Neuronal stem cell (in vitro differentiated cells): Measurements from ENCODE around the gene TEX38.

Source experiments
- DNase-seq: peaks from one replicate; pipeline ENCODE4 v3.0.0-alpha.2; 2013; ENCODE audit warnings: low spot score
- H2AFZ ChIP-seq: one replicate; pipeline ENCODE4 v1.6.1; 2013; ENCODE audit warnings: mild to moderate bottlenecking, low read length, inconsistent platforms
- H2AK5ac ChIP-seq: 2 replicates; pipeline ENCODE4 v1.6.1; 2013; ENCODE audit warnings: low read depth, mild to moderate bottlenecking, inconsistent platforms, low read length, moderate library complexity, mixed read lengths
- H2BK120ac ChIP-seq: 2 replicates; pipeline ENCODE4 v1.6.1; 2013; ENCODE audit warnings: low read depth, mild to moderate bottlenecking, inconsistent platforms, low read length, moderate library complexity, mixed read lengths
- H2BK12ac ChIP-seq: one replicate; pipeline ENCODE4 v1.6.1; 2013; ENCODE audit warnings: low read length, inconsistent platforms
- H2BK15ac ChIP-seq: 2 replicates; pipeline ENCODE4 v1.6.1; 2013; ENCODE audit warnings: mild to moderate bottlenecking, low read length, inconsistent platforms, mixed read lengths
- H2BK5ac ChIP-seq: one replicate; pipeline ENCODE4 v1.6.1; 2013; ENCODE audit warnings: inconsistent platforms, mild to moderate bottlenecking, low read length, moderate library complexity
- H3K14ac ChIP-seq: one replicate; pipeline ENCODE4 v1.6.1; 2013; ENCODE audit warnings: low read length, inconsistent platforms
- H3K18ac ChIP-seq: 2 replicates; pipeline ENCODE4 v1.6.1; 2013; ENCODE audit warnings: low read length, inconsistent platforms
- H3K23ac ChIP-seq: 2 replicates; pipeline ENCODE4 v1.6.1; 2013; ENCODE audit warnings: low read depth, mild to moderate bottlenecking, mixed read lengths, low read length, inconsistent platforms; ENCODE audit not compliant: poor library complexity
- H3K27ac ChIP-seq: replicated peaks from 3 replicates; pipeline ENCODE4 v1.5.1; 2013; ENCODE audit warnings: low read length, inconsistent platforms
- H3K27me3 ChIP-seq, 3 experiments: 2 replicates each; pipeline ENCODE4 v1.6.1; 2013; ENCODE audit warnings: low read length in 3 of 3, mild to moderate bottlenecking in 2 of 3, inconsistent platforms in 1 of 3, low read depth in 1 of 3, mixed read lengths in 1 of 3, moderate library complexity in 1 of 3; ENCODE audit not compliant: control insufficient read depth in 3 of 3, insufficient read depth in 3 of 3
- H3K36me3 ChIP-seq, 2 donors: replicated peaks in 1 of 2; 2 replicates each; pipeline ENCODE4 v1.6.1; 2013; ENCODE audit warnings: low read length in 2 of 2; ENCODE audit not compliant: control insufficient read depth in 2 of 2, insufficient read depth in 2 of 2
- H3K4ac ChIP-seq: 2 replicates; pipeline ENCODE4 v1.6.1; 2013; ENCODE audit warnings: inconsistent platforms, mild to moderate bottlenecking, low read length, moderate library complexity
- H3K4me1 ChIP-seq, 2 donors: 1 replicate in 1 of 2; 2 replicates in 1 of 2; pipeline ENCODE4 v1.6.1; 2013; ENCODE audit warnings: low read length in 2 of 2, low read depth in 1 of 2; ENCODE audit not compliant: control insufficient read depth in 2 of 2, insufficient read depth in 1 of 2
- H3K4me2 ChIP-seq: one replicate; pipeline ENCODE4 v1.6.1; 2013; ENCODE audit warnings: mild to moderate bottlenecking, low read length, inconsistent platforms; ENCODE audit not compliant: insufficient read depth, poor library complexity, severe bottlenecking
- H3K4me3 ChIP-seq, 2 donors: 2 replicates each; pipeline ENCODE4 v1.5.1; 2013; ENCODE audit warnings: low read length in 2 of 2, mild to moderate bottlenecking in 2 of 2, inconsistent platforms in 1 of 2, moderate library complexity in 1 of 2
- H3K79me1 ChIP-seq: one replicate; pipeline ENCODE4 v1.6.1; 2013; ENCODE audit warnings: low read depth, mild to moderate bottlenecking, inconsistent platforms, low read length, moderate library complexity
- H3K9ac ChIP-seq: one replicate; pipeline ENCODE4 v1.6.1; 2013; ENCODE audit warnings: mild to moderate bottlenecking, low read depth, low read length, inconsistent platforms; ENCODE audit not compliant: poor library complexity
- H3K9me3 ChIP-seq, 2 donors: replicated peaks in 1 of 2; 2 replicates each; pipeline versions ENCODE3 to v1.6.1; 2013; ENCODE audit warnings: low read length in 2 of 2, mild to moderate bottlenecking in 2 of 2, inconsistent platforms in 1 of 2, low read depth in 1 of 2, mixed read lengths in 1 of 2, moderate library complexity in 1 of 2; ENCODE audit not compliant: control insufficient read depth in 2 of 2, insufficient read depth in 1 of 2
- H4K8ac ChIP-seq: one replicate; pipeline ENCODE4 v1.6.1; 2013; ENCODE audit warnings: low read depth, mild to moderate bottlenecking, inconsistent platforms, low read length, moderate library complexity
- H4K91ac ChIP-seq: one replicate; pipeline ENCODE4 v1.6.1; 2013; ENCODE audit warnings: low read length, low read depth, mild to moderate bottlenecking, inconsistent platforms; ENCODE audit not compliant: poor library complexity
- WGBS, 2 donors: extraction: QIAGEN DNeasy Blood & Tissue Kit; methylation state at CpG; one replicate each; pipeline ENCODE4 v1.1.7; 2013; ENCODE audit warnings: missing lambda C conversion rate in 2 of 2, mixed read lengths in 1 of 2; ENCODE audit not compliant: insufficient read length in 2 of 2, insufficient replicate concordance in 1 of 2; ENCODE audit errors: extremely low coverage in 2 of 2; 5-methylcytosine and 5-hydroxymethylcytosine counted together

The TEX38 gene

GRCh38 chr1:46673749-46674182, 2.1 kb downstream of the TEX38 start:
- no peak overlapping the region for H3K27ac ChIP-seq
- no peak overlapping the region for H2BK5ac ChIP-seq
- H3K4me1 ChIP-seq: peaks cover 0 to 11% of the 10 kb centered on the region in 2 donors
- no peak overlapping the region for H3K14ac ChIP-seq
- no peak overlapping the region for H2BK15ac ChIP-seq
- H3K9me3 ChIP-seq: no peaks in the 10 kb centered on the region
- H4K8ac ChIP-seq: no peak overlapping the region
- H3K23ac ChIP-seq: no peak overlapping the region
- H3K18ac ChIP-seq: no peak overlapping the region
- H3K36me3 ChIP-seq: peaks cover 2 to 51% of the 10 kb centered on the region in 2 donors
- WGBS, 2 donors: no CpG with 5 or more reads among the region's 4 CpGs
- no peaks in the 10 kb centered on the region for H3K27me3 ChIP-seq
- H3K9ac ChIP-seq: no peak overlapping the region
- no peak overlapping the region for H2BK120ac ChIP-seq
- no peak overlapping the region for H3K4me3 ChIP-seq
- no peak overlapping the region for H4K91ac ChIP-seq
- H2AFZ ChIP-seq: no peak overlapping the region
- H3K79me1 ChIP-seq: no peaks in the 10 kb centered on the region
- H2BK12ac ChIP-seq: no peak overlapping the region
- H2AK5ac ChIP-seq: no peak overlapping the region
- DNase-seq: no peak
- no peak overlapping the region for H3K4ac ChIP-seq
- no peak overlapping the region for H3K4me2 ChIP-seq

GRCh38 chr1:46675549-46676314, 4.1 kb downstream of the TEX38 start:
- Histone ChIP-seq H3K79me1 (no peaks in the 10 kb centered on the region), H3K36me3 (peaks cover 6 to 70% of the 10 kb centered on the region in 2 donors), H2AK5ac (no peak overlapping the region), H3K9me3 (no peaks in the 10 kb centered on the region), H3K9ac (no peak overlapping the region), H3K23ac (no peak overlapping the region), H3K14ac (no peak overlapping the region), H2BK15ac (no peak overlapping the region), H2AFZ (no peak overlapping the region), H2BK120ac (no peak overlapping the region), H3K18ac (no peak overlapping the region), H4K91ac (no peak overlapping the region), H2BK12ac (no peak overlapping the region), H3K4ac (no peak overlapping the region), H3K27ac (peak overlapping the region; percentile 9), H3K27me3 (no peaks in the 10 kb centered on the region), H2BK5ac (no peak overlapping the region), H3K4me1 (peaks cover 0 to 11% of the 10 kb centered on the region in 2 donors), H4K8ac (no peak overlapping the region), H3K4me3 (no peak overlapping the region), H3K4me2 (no peak overlapping the region)
- WGBS, 2 donors: no CpG with 5 or more reads among the region's 1 CpG
- DNase-seq: no peak

- Histone ChIP-seq H3K9ac (no peak overlapping the region), H2AK5ac (no peak overlapping the region), H3K14ac (no peak overlapping the region), H3K27me3 (no peaks in the 10 kb centered on the region), H3K4ac (no peak overlapping the region), H2BK5ac (no peak overlapping the region), H3K18ac (no peak overlapping the region), H2AFZ (no peak overlapping the region), H3K9me3 (no peaks in the 10 kb centered on the region), H3K4me2 (no peak overlapping the region), H2BK12ac (no peak overlapping the region), H4K8ac (no peak overlapping the region), H3K27ac (no peak overlapping the region), H3K79me1 (no peaks in the 10 kb centered on the region), H2BK15ac (no peak overlapping the region), H4K91ac (no peak overlapping the region), H3K4me1 (peaks cover 0 to 13% of the 10 kb centered on the region in 2 donors), H2BK120ac (no peak overlapping the region), H3K36me3 (peaks cover 6 to 78% of the 10 kb centered on the region in 2 donors), H3K23ac (no peak overlapping the region), H3K4me3 (no peak overlapping the region)
- WGBS, 2 donors: no CpG with 5 or more reads among the region's 1 CpG
- DNase-seq: no peak
Measured at GRCh38 chr1:46676531-46676930, 4.9 kb downstream of the TEX38 start.

- no peak for DNase-seq
- Histone ChIP-seq H3K4me3 (no peak overlapping the region), H2BK12ac (no peak overlapping the region), H3K9me3 (no peaks in the 10 kb centered on the region), H3K14ac (no peak overlapping the region), H2BK5ac (no peak overlapping the region), H3K4me2 (no peak overlapping the region), H3K36me3 (peaks cover 8 to 85% of the 10 kb centered on the region in 2 donors), H2AK5ac (no peak overlapping the region), H2BK120ac (no peak overlapping the region), H2BK15ac (no peak overlapping the region), H3K18ac (no peak overlapping the region), H4K8ac (no peak overlapping the region), H3K4ac (no peak overlapping the region), H3K4me1 (peaks cover 0 to 15% of the 10 kb centered on the region in 2 donors), H3K27ac (no peak overlapping the region), H2AFZ (no peak overlapping the region), H3K79me1 (no peaks in the 10 kb centered on the region), H3K9ac (no peak overlapping the region), H4K91ac (no peak overlapping the region), H3K27me3 (no peaks in the 10 kb centered on the region), H3K23ac (no peak overlapping the region)
- WGBS, 2 donors: no CpG with 5 or more reads among the region's 1 CpG
Measured at GRCh38 chr1:46677339-46677738, 5.7 kb downstream of the TEX38 start.
